HG02973 (cell line): Measurements from ENCODE around the gene LACTB.
A peak's percentile ranks its signal among the peaks of the same experiment; 100 is the strongest.

Experiments used
- ATAC-seq: cut with Tn5 transposase; IDR thresholded peaks from one replicate; pipeline ENCODE4 v1.9.1; 2021; ENCODE audit warnings: moderate library complexity; ENCODE audit not compliant: unreplicated experiment

Gene LACTB, protein sequence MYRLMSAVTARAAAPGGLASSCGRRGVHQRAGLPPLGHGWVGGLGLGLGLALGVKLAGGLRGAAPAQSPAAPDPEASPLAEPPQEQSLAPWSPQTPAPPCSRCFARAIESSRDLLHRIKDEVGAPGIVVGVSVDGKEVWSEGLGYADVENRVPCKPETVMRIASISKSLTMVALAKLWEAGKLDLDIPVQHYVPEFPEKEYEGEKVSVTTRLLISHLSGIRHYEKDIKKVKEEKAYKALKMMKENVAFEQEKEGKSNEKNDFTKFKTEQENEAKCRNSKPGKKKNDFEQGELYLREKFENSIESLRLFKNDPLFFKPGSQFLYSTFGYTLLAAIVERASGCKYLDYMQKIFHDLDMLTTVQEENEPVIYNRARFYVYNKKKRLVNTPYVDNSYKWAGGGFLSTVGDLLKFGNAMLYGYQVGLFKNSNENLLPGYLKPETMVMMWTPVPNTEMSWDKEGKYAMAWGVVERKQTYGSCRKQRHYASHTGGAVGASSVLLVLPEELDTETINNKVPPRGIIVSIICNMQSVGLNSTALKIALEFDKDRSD

DNA sequence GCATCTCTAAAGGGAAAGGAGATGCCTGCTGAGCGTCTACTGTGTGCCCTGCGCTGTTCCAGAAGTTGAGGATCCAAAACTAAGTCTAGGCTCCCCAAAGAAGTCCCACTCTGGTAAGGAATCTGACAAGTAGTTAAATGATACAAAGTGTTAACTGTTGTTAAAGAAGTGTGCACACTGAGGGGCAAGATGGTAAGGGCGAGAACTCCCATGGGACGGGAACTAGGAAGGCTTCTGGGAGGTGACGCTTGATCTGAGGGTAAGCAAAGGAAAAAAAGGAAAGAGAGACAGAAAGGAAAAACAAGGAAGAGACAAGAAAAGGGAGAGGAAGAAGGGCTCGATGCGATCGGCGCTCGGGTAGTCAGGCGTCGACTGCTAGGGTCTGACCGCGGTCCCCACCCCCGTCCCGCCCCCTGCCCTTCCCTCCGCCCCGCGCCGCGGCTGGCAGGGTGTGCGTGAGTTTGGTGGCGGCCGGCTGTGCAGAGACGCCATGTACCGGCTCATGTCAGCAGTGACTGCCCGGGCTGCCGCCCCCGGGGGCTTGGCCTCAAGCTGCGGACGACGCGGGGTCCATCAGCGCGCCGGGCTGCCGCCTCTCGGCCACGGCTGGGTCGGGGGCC, at the start of gene LACTB:
Gene LACTB, plus strand, starts transcription at position 480 of the 620 bp plus-strand sequence. Its CDS starts 11 bp downstream, at position 491.
- ATAC-seq = peak; percentile 69

- ATAC-seq = no peak
Measured at GRCh38 chr15:63072023-63072650, 49.5 kb upstream of the LACTB start.

GRCh38 chr15:63072809-63073277, 48.8 kb upstream of the LACTB start:
- ATAC-seq = no peak

GRCh38 chr15:63073497-63074172, 48.0 kb upstream of the LACTB start:
- no peak for ATAC-seq

GRCh38 chr15:63075015-63075983, 46.4 kb upstream of the LACTB start:
- no peak for ATAC-seq

DNA sequence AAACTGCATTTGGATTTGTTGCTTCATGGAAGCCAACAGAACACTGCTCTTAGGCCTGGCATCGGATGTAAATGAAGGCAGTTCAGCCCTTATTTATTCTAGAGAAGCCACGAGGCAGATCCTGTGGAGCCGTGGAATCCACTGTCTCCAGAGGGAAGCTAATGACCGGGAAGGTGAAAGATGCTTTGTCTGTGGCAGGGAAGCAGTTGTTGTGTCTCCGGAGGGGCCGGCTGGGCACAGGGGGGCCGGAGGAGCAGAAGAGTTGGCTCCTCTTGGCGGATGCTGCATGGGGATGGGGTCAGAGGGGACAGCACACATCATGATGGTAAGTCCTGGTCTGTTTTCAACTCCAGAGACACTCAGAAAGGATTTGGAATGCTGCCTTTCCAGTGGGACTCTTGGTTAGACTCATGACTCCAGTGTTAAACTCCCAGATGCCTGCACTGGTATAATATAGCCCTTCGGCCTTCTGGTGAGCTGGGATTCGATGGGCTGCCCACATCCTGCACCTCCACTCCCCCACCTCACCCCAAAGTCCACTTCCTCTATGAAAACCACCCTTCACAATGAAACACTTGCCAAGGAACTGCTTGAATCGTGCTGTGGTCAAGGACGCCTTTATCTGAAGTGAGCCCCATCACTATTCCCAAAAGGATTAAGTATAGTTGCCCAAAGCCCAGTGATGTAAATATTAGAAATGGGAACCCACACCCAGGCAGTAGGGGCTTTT, 45.5 kb upstream of the LACTB start:
- no peak for ATAC-seq

- ATAC-seq = no peak
Measured at GRCh38 chr15:63076714-63077046, 45.0 kb upstream of the LACTB start.

- ATAC-seq = no peak
Measured at GRCh38 chr15:63077952-63078351, 43.7 kb upstream of the LACTB start.

- ATAC-seq = no peak
Measured at GRCh38 chr15:63079947-63080626, 41.6 kb upstream of the LACTB start.

DNA sequence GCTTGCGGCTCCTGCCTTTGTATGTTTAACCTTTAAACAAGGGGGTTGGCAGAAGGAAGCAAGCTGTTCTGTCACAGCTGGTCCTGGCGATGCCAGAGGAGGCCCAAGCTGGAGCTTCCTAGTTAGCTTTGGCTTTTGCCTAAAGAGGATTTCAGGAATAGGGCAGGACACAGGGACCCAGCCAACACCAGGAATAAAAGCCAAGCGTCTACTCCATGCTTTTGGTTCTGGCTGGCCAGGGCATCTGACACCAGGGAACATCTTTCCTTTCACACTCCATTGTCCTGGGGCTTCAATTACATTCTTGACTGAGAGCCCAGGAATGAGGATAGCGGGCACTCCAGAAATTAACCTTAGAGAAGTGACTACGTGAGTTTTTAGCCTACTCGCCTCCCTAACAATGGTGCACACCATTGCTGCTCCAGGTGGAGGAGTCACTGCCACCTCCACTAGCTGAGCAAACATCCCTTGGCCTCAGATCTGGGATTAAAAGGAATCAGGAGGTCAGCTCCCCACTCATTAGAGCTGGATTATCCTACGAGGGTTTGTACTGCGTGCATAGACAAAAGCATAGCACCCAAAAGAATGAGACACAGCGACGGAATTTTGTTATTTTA, 40.9 kb upstream of the LACTB start:
- ATAC-seq = no peak

- ATAC-seq = no peak
Measured at GRCh38 chr15:63082366-63082765, 39.3 kb upstream of the LACTB start.

- no peak for ATAC-seq
Measured at GRCh38 chr15:63083044-63083443, 38.6 kb upstream of the LACTB start.

DNA sequence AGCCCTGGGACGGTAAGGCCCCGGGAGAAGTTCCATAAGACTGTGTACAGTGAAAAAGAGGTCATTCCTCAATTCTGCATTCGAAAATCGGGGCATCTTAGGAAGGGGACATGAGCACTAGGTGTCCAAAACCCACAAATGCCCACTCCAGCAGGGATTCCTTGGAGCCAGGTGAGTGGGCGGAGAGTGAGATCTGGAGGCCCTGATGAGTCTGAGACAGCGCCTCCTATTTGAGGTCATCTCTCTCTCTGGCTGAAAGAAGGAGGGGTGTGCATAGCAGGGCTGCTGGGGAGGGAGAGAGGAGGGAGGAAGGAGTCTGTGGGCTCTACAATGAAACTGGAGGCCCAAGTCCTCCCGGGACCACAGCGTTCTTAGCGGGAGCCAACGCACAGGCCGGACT, 38.1 kb upstream of the LACTB start:
- no peak for ATAC-seq

- ATAC-seq = no peak
Measured at GRCh38 chr15:63084806-63085205, 36.9 kb upstream of the LACTB start.

- ATAC-seq = no peak
Measured at GRCh38 chr15:63085289-63085688, 36.4 kb upstream of the LACTB start.

DNA sequence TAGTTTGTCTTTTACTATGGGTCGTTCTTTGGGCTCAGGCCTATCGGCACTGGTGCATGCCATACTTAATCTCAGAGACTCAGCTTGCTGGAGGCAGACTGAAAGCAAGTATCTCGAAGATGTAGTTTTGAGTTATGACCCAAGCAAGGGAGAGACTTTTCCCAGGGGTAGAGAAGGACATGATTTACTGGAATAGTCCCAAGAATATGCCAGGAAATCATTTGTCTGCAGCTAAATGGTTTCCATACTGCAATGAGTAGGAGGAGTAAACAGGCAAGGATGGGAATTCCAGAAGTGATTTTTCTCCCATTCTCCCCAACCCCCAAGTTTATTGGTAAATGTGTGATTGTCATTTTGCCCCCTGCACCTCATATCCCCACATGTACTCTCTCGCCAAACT, 35.4 kb upstream of the LACTB start:
- no peak for ATAC-seq

- ATAC-seq = no peak
Measured at GRCh38 chr15:63086947-63087346, 34.7 kb upstream of the LACTB start.

GRCh38 chr15:63088533-63089245, 33.0 kb upstream of the LACTB start:
- no peak for ATAC-seq
